H9 (cell line): ENCODE measurements around the gene KIAA0825. TPM values are rescaled to one million over a fixed set of nuclear protein-coding genes. Genes with fewer than 3 reads are reported as not detected.

ENCODE experiments used
- DNase-seq: peaks from one replicate; pipeline ENCODE4 v3.0.0-alpha.2; 2017
- H2AFZ ChIP-seq: one replicate; pipeline ENCODE4 v1.6.1; 2013; ENCODE audit warnings: mild to moderate bottlenecking, low read length, control low read depth, moderate library complexity
- H2AK5ac ChIP-seq: 2 replicates; pipeline ENCODE4 v1.6.1; 2013; ENCODE audit warnings: low read length, control low read depth, mixed read lengths; ENCODE audit not compliant: insufficient read length
- H2BK120ac ChIP-seq: one replicate; pipeline ENCODE4 v1.6.1; 2013; ENCODE audit warnings: low read depth, mild to moderate bottlenecking, low read length, control low read depth, inconsistent platforms; ENCODE audit not compliant: poor library complexity, severe bottlenecking
- H2BK12ac ChIP-seq: 2 replicates; pipeline ENCODE4 v1.6.1; 2013; ENCODE audit warnings: low read length, control low read depth, mixed read lengths, low read depth; ENCODE audit not compliant: insufficient read length
- H2BK15ac ChIP-seq: 2 replicates; pipeline ENCODE4 v1.6.1; 2013; ENCODE audit warnings: low read depth, low read length, control low read depth
- H2BK20ac ChIP-seq: one replicate; pipeline ENCODE4 v1.6.1; 2013; ENCODE audit warnings: low read depth, mild to moderate bottlenecking, low read length, control low read depth, inconsistent platforms; ENCODE audit not compliant: poor library complexity, severe bottlenecking
- H2BK5ac ChIP-seq: 2 replicates; pipeline ENCODE4 v1.6.1; 2013; ENCODE audit warnings: low read length, control low read depth, mixed read lengths; ENCODE audit not compliant: insufficient read length
- H3K14ac ChIP-seq: 2 replicates; pipeline ENCODE4 v1.6.1; 2013; ENCODE audit warnings: low read length, control low read depth; ENCODE audit not compliant: insufficient read depth
- H3K18ac ChIP-seq: 2 replicates; pipeline ENCODE4 v1.6.1; 2013; ENCODE audit warnings: low read depth, mild to moderate bottlenecking, mixed read lengths, low read length, control low read depth; ENCODE audit not compliant: insufficient read length
- H3K23ac ChIP-seq: 2 replicates; pipeline ENCODE4 v1.6.1; 2013; ENCODE audit warnings: low read length, control low read depth, mixed read lengths, low read depth; ENCODE audit not compliant: insufficient read length
- H3K23me2 ChIP-seq: 2 replicates; pipeline ENCODE4 v1.6.1; 2013; ENCODE audit warnings: low read depth, mild to moderate bottlenecking, mixed read lengths, low read length, control low read depth; ENCODE audit not compliant: insufficient read length, poor library complexity, severe bottlenecking
- H3K27ac ChIP-seq: 2 replicates; pipeline ENCODE4 v1.5.1; 2013; ENCODE audit warnings: low read length, control low read depth, mixed read lengths, low read depth; ENCODE audit not compliant: insufficient read length
- H3K27me3 ChIP-seq: 2 replicates; pipeline ENCODE4 v1.6.1; 2013; ENCODE audit warnings: low read length, control low read depth, inconsistent platforms; ENCODE audit not compliant: insufficient read depth
- H3K4ac ChIP-seq: 2 replicates; pipeline ENCODE4 v1.6.1; 2013; ENCODE audit warnings: low read depth, mild to moderate bottlenecking, control low read depth, inconsistent platforms, low read length, moderate library complexity
- H3K4me1 ChIP-seq: 2 replicates; pipeline ENCODE4 v1.6.1; 2013; ENCODE audit warnings: low read length, control low read depth, inconsistent platforms; ENCODE audit not compliant: insufficient read depth
- H3K4me2 ChIP-seq: 2 replicates; pipeline ENCODE4 v1.6.1; 2013; ENCODE audit warnings: low read length, control low read depth, mixed read lengths; ENCODE audit not compliant: insufficient read length, insufficient read depth
- H3K56ac ChIP-seq: 2 replicates; pipeline ENCODE4 v1.6.1; 2013; ENCODE audit warnings: low read depth, mild to moderate bottlenecking, mixed read lengths, low read length, control low read depth; ENCODE audit not compliant: insufficient read length
- H3K79me1 ChIP-seq: 2 replicates; pipeline ENCODE4 v1.6.1; 2013; ENCODE audit warnings: low read depth, mild to moderate bottlenecking, moderate library complexity, low read length, control low read depth, inconsistent platforms; ENCODE audit not compliant: insufficient read depth, poor library complexity, severe bottlenecking
- H3K79me2 ChIP-seq: 2 replicates; pipeline ENCODE4 v1.6.1; 2013; ENCODE audit warnings: low read length, control low read depth, inconsistent platforms; ENCODE audit not compliant: insufficient read depth
- H3K9ac ChIP-seq: 2 replicates; pipeline ENCODE4 v1.6.1; 2013; ENCODE audit warnings: low read length, control low read depth, mixed read lengths; ENCODE audit not compliant: insufficient read length; ENCODE audit errors: extremely low read depth
- H3K9me3 ChIP-seq: one replicate; pipeline ENCODE4 v1.6.1; 2013; ENCODE audit warnings: low read depth, low read length, inconsistent platforms; ENCODE audit not compliant: control insufficient read depth
- H3T11ph ChIP-seq: one replicate; pipeline ENCODE4 v1.6.1; 2013; ENCODE audit warnings: mild to moderate bottlenecking, low read length, control low read depth, inconsistent platforms
- H4K20me1 ChIP-seq: one replicate; pipeline ENCODE4 v1.6.1; 2013; ENCODE audit not compliant: control insufficient read depth, insufficient read length, insufficient read depth
- H4K5ac ChIP-seq: 2 replicates; pipeline ENCODE4 v1.6.1; 2013; ENCODE audit warnings: low read depth, mild to moderate bottlenecking, mixed read lengths, low read length, control low read depth; ENCODE audit not compliant: insufficient read length
- H4K8ac ChIP-seq: replicated peaks from 2 replicates; pipeline ENCODE4 v1.6.1; 2013; ENCODE audit warnings: low read length, control low read depth, mixed read lengths, low read depth; ENCODE audit not compliant: insufficient read length
- H4K91ac ChIP-seq: 2 replicates; pipeline ENCODE4 v1.6.1; 2013; ENCODE audit warnings: low read depth, mild to moderate bottlenecking, moderate library complexity, mixed read lengths, low read length, control low read depth; ENCODE audit not compliant: insufficient read length
- H3K27ac Mint-ChIP-seq, 3 experiments: 2 replicates in 2 of 3; 3 replicates in 1 of 3; pipeline ENCODE4 v1.8.0; 2020 to 2021; ENCODE audit warnings: mixed read lengths in 3 of 3, mild to moderate bottlenecking in 1 of 3, moderate library complexity in 1 of 3
- H3K27me3 Mint-ChIP-seq: 2 replicates; pipeline ENCODE4 v1.8.0; 2021; ENCODE audit warnings: low read depth, mild to moderate bottlenecking, moderate library complexity, mixed read lengths
- H3K36me3 Mint-ChIP-seq, 3 experiments: 2 replicates in 2 of 3; 3 replicates in 1 of 3; pipeline ENCODE4 v1.8.0; 2020 to 2021; ENCODE audit warnings: low read depth in 3 of 3, mixed read lengths in 3 of 3; ENCODE audit not compliant: insufficient read depth in 1 of 3
- H3K4me1 Mint-ChIP-seq, 2 experiments: 2 replicates each; pipeline ENCODE4 v1.8.0; 2020; ENCODE audit warnings: mixed read lengths in 2 of 2
- H3K4me3 Mint-ChIP-seq, 2 experiments: 2 replicates in 1 of 2; 3 replicates in 1 of 2; pipeline ENCODE4 v1.8.0; 2020 to 2021; ENCODE audit warnings: mild to moderate bottlenecking in 2 of 2, mixed read lengths in 2 of 2, moderate library complexity in 1 of 2
- H3K9me3 Mint-ChIP-seq, 2 experiments: 2 replicates in 1 of 2; 3 replicates in 1 of 2; pipeline ENCODE4 v1.8.0; 2020; ENCODE audit warnings: mild to moderate bottlenecking in 2 of 2, mixed read lengths in 2 of 2, moderate library complexity in 1 of 2
- CTCF ChIP-seq: fragments of 200-600 bp; sonication (generic); conservative IDR thresholded peaks from 3 replicates; pipeline ENCODE4 v1.8.0; 2021; ENCODE audit warnings: antibody characterized with exemption, mild to moderate bottlenecking
- total RNA-seq: library from RNA; stranded (reverse); gene quantifications from 2 replicates; pipeline ENCODE4 v1.2.1, GENCODE V29; 2021

Gene KIAA0825
- total RNA-seq, 1 experiment from 2014 or later: 1.8 TPM

GRCh38 chr5:94432499-94432898 lies 185.9 kb downstream of the KIAA0825 start:
- Histone ChIP-seq H3K23ac (no peak overlapping the region), H4K20me1 (no peaks in the 10 kb centered on the region), H2AK5ac (no peak overlapping the region), H2BK20ac (no peak overlapping the region), H4K5ac (no peak overlapping the region), H3K4me2 (no peak overlapping the region), H2AFZ (no peak overlapping the region), H2BK5ac (no peak overlapping the region), H3K79me1 (no peaks in the 10 kb centered on the region), H3K9me3 (peaks cover 5% of the 10 kb centered on the region), H3K56ac (no peak overlapping the region), H3K27ac (no peak overlapping the region), H3K14ac (no peak overlapping the region), H3K9ac (no peak overlapping the region), H3K27me3 (no peaks in the 10 kb centered on the region), H3T11ph (no peak overlapping the region), H3K79me2 (no peaks in the 10 kb centered on the region), H2BK12ac (no peak overlapping the region), H2BK120ac (no peak overlapping the region), H3K18ac (no peak overlapping the region), H4K8ac (no peak overlapping the region), H4K91ac (no peak overlapping the region), H3K23me2 (no peaks in the 10 kb centered on the region), H3K4ac (no peak overlapping the region), H2BK15ac (no peak overlapping the region), H3K4me1 (no peaks in the 10 kb centered on the region; the same call in 1 of the 2 replicates)
- no peak for DNase-seq
- TF ChIP-seq CTCF: no peak
- Mint-ChIP-seq H3K27ac (no peak overlapping the region; a peak in 1 of 7 replicates), H3K4me3 (no peak overlapping the region), H3K27me3 (no peaks in the 10 kb centered on the region), H3K9me3 (peaks cover 6 to 16% of the 10 kb centered on the region in 2 experiments), H3K36me3 (peaks cover 0 to 7% (median 4%) of the 10 kb centered on the region in 3 experiments; a peak in 6 of 7 replicates), H3K4me1 (peaks cover 8 to 14% of the 10 kb centered on the region in 2 experiments)
